ENCODE results near the gene ABCG5. TPM values are rescaled to one million over a fixed set of nuclear protein-coding genes. Genes with fewer than 3 reads are reported as not detected.

The ABCG5 gene
- total RNA-seq, 3 donors from 2014 or later (not counting 1 experiment from before 2014, with no cell fraction given), result not detected

GRCh38 chr2:43872151-43872550 lies 33.5 kb upstream of the ABCG5 start:
- Histone ChIP-seq H3K4me1 (ENCODE audit: control insufficient read depth, insufficient read depth, low read length) (no peaks in the 10 kb centered on the region), H3K27me3 (ENCODE audit: control insufficient read depth, insufficient read depth, low read length) (no peaks in the 10 kb centered on the region), H3K9me3 (ENCODE audit: control insufficient read depth, insufficient read depth, low read length) (no peaks in the 10 kb centered on the region), H3K4me3 (ENCODE audit: low read length) (no peak overlapping the region), H3K27ac (ENCODE audit: low read length) (no peak overlapping the region), H3K36me3 (ENCODE audit: control insufficient read depth, insufficient read depth, low read length) (no peaks in the 10 kb centered on the region)
- intact Hi-C loops (cut with micrococcal nuclease), result no loop called here
- DNase-seq, result no peak
- H3K36me3 Mint-ChIP-seq, result no peaks in the 10 kb centered on the region
- ATAC-seq, result no peak
- H3K27ac Mint-ChIP-seq, result no peak overlapping the region
- peaks cover 17 to 38% of the 10 kb centered on the region in 2 donors for H3K27me3 Mint-ChIP-seq (ENCODE audit: low read depth in 2 of 2)
- peaks cover 0 to 4% of the 10 kb centered on the region in 2 donors for H3K4me1 Mint-ChIP-seq
- TF ChIP-seq, protein P1, sequence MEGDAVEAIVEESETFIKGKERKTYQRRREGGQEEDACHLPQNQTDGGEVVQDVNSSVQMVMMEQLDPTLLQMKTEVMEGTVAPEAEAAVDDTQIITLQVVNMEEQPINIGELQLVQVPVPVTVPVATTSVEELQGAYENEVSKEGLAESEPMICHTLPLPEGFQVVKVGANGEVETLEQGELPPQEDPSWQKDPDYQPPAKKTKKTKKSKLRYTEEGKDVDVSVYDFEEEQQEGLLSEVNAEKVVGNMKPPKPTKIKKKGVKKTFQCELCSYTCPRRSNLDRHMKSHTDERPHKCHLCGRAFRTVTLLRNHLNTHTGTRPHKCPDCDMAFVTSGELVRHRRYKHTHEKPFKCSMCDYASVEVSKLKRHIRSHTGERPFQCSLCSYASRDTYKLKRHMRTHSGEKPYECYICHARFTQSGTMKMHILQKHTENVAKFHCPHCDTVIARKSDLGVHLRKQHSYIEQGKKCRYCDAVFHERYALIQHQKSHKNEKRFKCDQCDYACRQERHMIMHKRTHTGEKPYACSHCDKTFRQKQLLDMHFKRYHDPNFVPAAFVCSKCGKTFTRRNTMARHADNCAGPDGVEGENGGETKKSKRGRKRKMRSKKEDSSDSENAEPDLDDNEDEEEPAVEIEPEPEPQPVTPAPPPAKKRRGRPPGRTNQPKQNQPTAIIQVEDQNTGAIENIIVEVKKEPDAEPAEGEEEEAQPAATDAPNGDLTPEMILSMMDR (IDR thresholded peaks at IDR 0.05), result no peak
- no peaks in the 10 kb centered on the region for H3K9me3 Mint-ChIP-seq
- no peak overlapping the region for H3K4me3 Mint-ChIP-seq
- WGBS (ENCODE audit: insufficient coverage), result 83% methylated on average over 12 of the region's 12 CpGs

DNA sequence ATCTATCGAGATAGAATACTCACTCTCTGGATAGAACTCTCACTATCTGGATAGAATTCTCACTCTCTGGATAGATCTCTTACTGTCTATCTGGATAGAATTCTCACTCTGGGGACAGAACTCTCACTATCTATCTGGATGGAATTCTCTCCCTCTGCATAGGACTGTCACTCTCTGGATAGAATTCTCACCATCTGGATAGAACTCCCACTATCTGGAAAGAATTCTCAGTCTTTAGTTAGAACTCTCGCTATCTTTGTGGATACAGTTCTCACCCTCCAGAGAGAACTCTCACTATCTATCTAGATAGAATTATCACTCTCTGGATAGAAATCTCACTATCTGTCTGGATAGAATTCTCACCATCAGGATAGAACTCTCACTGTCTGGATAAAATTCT lies 16.7 kb upstream of the ABCG5 start:
- Mint-ChIP-seq H3K27me3 (ENCODE audit: low read depth in 2 of 2) (peaks cover 33 to 54% of the 10 kb centered on the region in 2 donors), H3K9me3 (no peaks in the 10 kb centered on the region), H3K36me3 (no peaks in the 10 kb centered on the region), H3K4me1 (no peaks in the 10 kb centered on the region), H3K4me3 (no peak overlapping the region), H3K27ac (no peak overlapping the region)
- no peaks in the 10 kb centered on the region for H3K36me3 ChIP-seq (ENCODE audit: control insufficient read depth, insufficient read depth, low read length)
- no peaks in the 10 kb centered on the region for H3K4me1 ChIP-seq (ENCODE audit: control insufficient read depth, insufficient read depth, low read length)
- TF ChIP-seq, protein P1 (IDR thresholded peaks at IDR 0.05), result no peak
- intact Hi-C loops (cut with micrococcal nuclease), result no loop called here
- DNase-seq (no peak), ATAC-seq (no peak)
- no peak overlapping the region for H3K27ac ChIP-seq (ENCODE audit: low read length)
- H3K9me3 ChIP-seq (ENCODE audit: control insufficient read depth, insufficient read depth, low read length), result no peaks in the 10 kb centered on the region
- no peaks in the 10 kb centered on the region for H3K27me3 ChIP-seq (ENCODE audit: control insufficient read depth, insufficient read depth, low read length)
- H3K4me3 ChIP-seq (ENCODE audit: low read length), result no peak overlapping the region
- 97% methylated on average over 2 of the region's 2 CpGs for WGBS (ENCODE audit: insufficient coverage)

DNA sequence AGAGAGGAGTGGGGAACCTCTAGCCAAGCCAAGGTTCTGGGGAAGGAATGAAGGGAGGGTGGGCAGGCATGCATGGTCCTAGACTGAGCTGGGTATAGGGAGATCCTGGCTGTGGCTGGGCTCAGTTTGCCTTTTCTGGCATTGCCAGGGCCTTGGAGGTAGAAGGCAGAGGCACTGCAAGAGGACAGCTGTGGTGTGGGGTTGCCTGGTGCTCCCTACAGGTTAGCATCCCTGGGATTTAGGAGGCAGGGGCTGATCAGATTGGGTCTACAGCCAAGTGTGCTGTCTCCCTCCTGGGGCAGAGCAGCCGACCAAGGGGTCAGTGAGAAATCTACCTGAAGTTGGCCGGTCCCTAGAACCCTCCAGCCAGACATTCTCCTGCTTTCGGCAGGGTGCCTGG lies 16.0 kb upstream of the ABCG5 start:
- H3K4me3 ChIP-seq (ENCODE audit: low read length), result no peak overlapping the region
- intact Hi-C loops (cut with micrococcal nuclease), result no loop called here
- H3K4me3 Mint-ChIP-seq, result no peak overlapping the region
- no peaks in the 10 kb centered on the region for H3K9me3 Mint-ChIP-seq
- H3K4me1 ChIP-seq (ENCODE audit: control insufficient read depth, insufficient read depth, low read length), result no peaks in the 10 kb centered on the region
- no peaks in the 10 kb centered on the region for H3K4me1 Mint-ChIP-seq
- no peak overlapping the region for H3K27ac Mint-ChIP-seq
- H3K9me3 ChIP-seq (ENCODE audit: control insufficient read depth, insufficient read depth, low read length), result no peaks in the 10 kb centered on the region
- no peak for ATAC-seq
- H3K27me3 ChIP-seq (ENCODE audit: control insufficient read depth, insufficient read depth, low read length), result no peaks in the 10 kb centered on the region
- TF ChIP-seq, protein P1 (IDR thresholded peaks at IDR 0.05), result no peak
- peaks cover 30 to 48% of the 10 kb centered on the region in 2 donors for H3K27me3 Mint-ChIP-seq (ENCODE audit: low read depth in 2 of 2)
- H3K27ac ChIP-seq (ENCODE audit: low read length), result no peak overlapping the region
- H3K36me3 ChIP-seq (ENCODE audit: control insufficient read depth, insufficient read depth, low read length), result no peaks in the 10 kb centered on the region
- no peaks in the 10 kb centered on the region for H3K36me3 Mint-ChIP-seq
- WGBS (ENCODE audit: insufficient coverage), result 91% methylated on average over 3 of the region's 3 CpGs
- no peak for DNase-seq
